ENCODE data around the gene TRMU.

DNA sequence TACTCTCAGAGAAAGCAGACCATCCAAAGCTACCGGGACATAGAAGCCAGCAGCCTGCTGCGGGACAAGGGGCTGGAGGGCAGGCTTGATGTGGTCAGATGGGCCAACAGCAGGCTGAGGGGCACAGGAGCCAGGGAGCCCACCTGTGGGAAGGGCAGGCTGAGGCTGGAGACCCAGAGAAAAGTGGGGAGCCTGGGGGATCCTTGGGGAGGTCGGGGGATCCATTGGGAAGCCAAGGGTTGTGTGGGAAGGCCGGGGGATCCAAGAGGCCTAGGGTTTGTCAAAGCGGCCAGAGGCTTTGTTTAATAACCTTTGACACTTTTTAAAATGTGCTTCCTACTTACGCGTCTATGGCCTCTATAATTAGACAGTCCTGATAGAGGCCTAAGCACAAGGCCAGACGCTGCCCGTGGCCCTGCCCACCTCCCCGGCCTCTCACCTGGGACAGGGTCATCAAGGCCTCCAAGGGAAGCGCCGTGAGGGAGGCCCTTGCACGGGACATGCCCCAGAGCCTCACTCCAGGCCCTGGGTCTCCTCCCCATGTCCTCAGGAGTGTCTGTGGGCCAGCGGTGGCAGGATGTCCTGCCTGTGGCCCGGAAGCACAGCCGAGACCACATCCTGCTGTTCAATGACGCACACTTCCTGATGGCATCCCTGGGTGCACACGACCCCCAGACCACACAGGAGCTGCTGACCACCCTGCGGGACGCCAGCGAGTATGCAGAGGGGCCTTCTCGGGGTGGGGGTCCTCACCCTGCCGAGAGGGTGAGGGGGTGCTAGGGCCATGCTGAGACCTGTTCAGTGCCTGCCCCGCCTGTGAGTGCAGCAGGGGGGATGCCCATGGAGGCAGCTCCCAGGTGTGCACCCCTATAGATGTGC, 47.4 kb upstream of the TRMU start:
- TF ChIP-seq CTCF (IDR thresholded peaks at IDR 0.05): no peak
- TF ChIP-seq REST (IDR thresholded peaks at IDR 0.05; ENCODE audit: insufficient read depth in 1 of 2, low read depth in 2 of 2, low read length in 1 of 2): no peak
- no peak for TF ChIP-seq POLR2AphosphoS5 (IDR thresholded peaks at IDR 0.05; ENCODE audit: low read depth, low read length)
- TF ChIP-seq SIN3A (IDR thresholded peaks at IDR 0.05; ENCODE audit: borderline replicate concordance, insufficient read depth, low read depth, low read length): no peak
- no peak for TF ChIP-seq TCF7L2 (IDR thresholded peaks at IDR 0.05; ENCODE audit: low read depth, low read length)
